PC-3 (cell line): Measurements from ENCODE around the gene OR2J3. TPM values are rescaled to one million over a fixed set of nuclear protein-coding genes. Genes with fewer than 3 reads are reported as not detected.
A peak's percentile ranks its signal among the peaks of the same experiment; 100 is the strongest.

Experiments
- ATAC-seq: fragments of 200-7000 bp; cut with Tn5 transposase; 2 replicates; pipeline ENCODE4 v1.9.1; 2020; ENCODE audit warnings: mild to moderate bottlenecking, moderate library complexity
- Bru-seq: library from RNA; stranded (reverse); fragments of 400-500 nt; gene quantifications from one replicate; lab custom pipeline; 2021; lab: Mats Ljungman, UMichigan
- BruChase-seq, 2 experiments: library from RNA; stranded (reverse); fragments of 400-500 nt; gene quantifications; one replicate each; lab custom pipeline; 2021; lab: Mats Ljungman, UMichigan
- BruUV-seq: library from RNA; stranded (reverse); fragments of 400-500 nt; replicated peaks from 2 replicates; lab custom pipeline; 2021; lab: Mats Ljungman, UMichigan
- CTCF ChIA-PET: fragments of 300-600 bp; sonication (Branson Sonifier 250); formaldehyde crosslinking; loops from one replicate; lab custom pipeline; 2022; ENCODE audit warnings: antibody characterized with exemption; lab: Charles Lee
- POLR2A ChIA-PET: fragments of 300-600 bp; sonication (Branson Sonifier 250); formaldehyde crosslinking; loops from one replicate; lab custom pipeline; 2022; ENCODE audit warnings: antibody characterized with exemption; ENCODE audit not compliant: unreplicated experiment; lab: Charles Lee
- DNase-seq: peaks from one replicate; pipeline ENCODE4 v3.0.0-alpha.2; 2015
- H2AFZ ChIP-seq: fragments of 300-600 bp; sonication (generic); 2 replicates; pipeline ENCODE4 v1.6.0; 2016; ENCODE audit warnings: antibody characterized with exemption, low read length
- H3F3A ChIP-seq: fragments of 300-600 bp; sonication (generic); one replicate; pipeline ENCODE4 v1.6.0; 2017; ENCODE audit warnings: antibody characterized with exemption, low read length, control low read depth, mild to moderate bottlenecking; ENCODE audit not compliant: unreplicated experiment
- H3K27ac ChIP-seq: fragments of 300-600 bp; sonication (generic); 2 replicates; pipeline ENCODE4 v1.5.1; 2016; ENCODE audit warnings: mild to moderate bottlenecking, low read length
- H3K27me3 ChIP-seq: fragments of 300-600 bp; sonication (generic); 2 replicates; pipeline ENCODE4 v1.6.1; 2016; ENCODE audit warnings: low read length, mixed read lengths
- H3K36me3 ChIP-seq: fragments of 300-600 bp; sonication (generic); 2 replicates; pipeline ENCODE4 v1.6.1; 2016; ENCODE audit warnings: low read depth, mixed run types, low read length, mixed read lengths
- H3K4me1 ChIP-seq: fragments of 300-600 bp; sonication (generic); 2 replicates; pipeline ENCODE4 v1.5.1; 2016; ENCODE audit warnings: low read length; ENCODE audit not compliant: insufficient read depth
- H3K4me2 ChIP-seq: fragments of 300-600 bp; sonication (generic); 2 replicates; pipeline ENCODE4 v1.6.0; 2016; ENCODE audit warnings: low read length
- H3K4me3 ChIP-seq: fragments of 300-600 bp; sonication (generic); 2 replicates; pipeline ENCODE4 v1.5.1; 2016; ENCODE audit warnings: mild to moderate bottlenecking, low read length, mixed read lengths
- H3K79me2 ChIP-seq: fragments of 300-600 bp; sonication (generic); 2 replicates; pipeline ENCODE4 v1.6.1; 2017; ENCODE audit warnings: low read length, mixed read lengths
- H3K9ac ChIP-seq: fragments of 300-600 bp; sonication (generic); 2 replicates; pipeline ENCODE4 v1.6.0; 2016; ENCODE audit warnings: mild to moderate bottlenecking, low read length
- H3K9me2 ChIP-seq: fragments of 300-600 bp; sonication (generic); replicated peaks from 2 replicates; pipeline ENCODE4 v1.6.1; 2016; ENCODE audit warnings: mixed run types, low read length, mixed read lengths
- H3K9me3 ChIP-seq: fragments of 300-600 bp; sonication (generic); 2 replicates; pipeline ENCODE4 v1.6.1; 2016; ENCODE audit warnings: low read length, mixed read lengths
- H4K20me1 ChIP-seq: fragments of 300-600 bp; sonication (generic); 2 replicates; pipeline ENCODE4 v1.6.1; 2016; ENCODE audit warnings: low read length, mixed read lengths
- CTCF ChIP-seq: fragments of 300-600 bp; sonication (generic); conservative IDR thresholded peaks from 2 replicates; pipeline ENCODE4 v1.5.1; 2017; ENCODE audit warnings: antibody characterized with exemption, low read depth, mild to moderate bottlenecking, low read length
- EZH2 ChIP-seq: fragments of 300-600 bp; sonication (generic); IDR thresholded peaks from one replicate; pipeline ENCODE4 v1.6.1; 2017; ENCODE audit warnings: antibody characterized with exemption, mild to moderate bottlenecking, low read length; ENCODE audit not compliant: unreplicated experiment
- EZH2phosphoT487 ChIP-seq: fragments of 300-600 bp; sonication (generic); IDR thresholded peaks from 2 replicates; pipeline ENCODE4 v1.6.1; 2018; ENCODE audit warnings: mild to moderate bottlenecking, antibody characterized with exemption, low read length, borderline replicate concordance
- intact Hi-C: fragments of 100-400 bp; cut with micrococcal nuclease; formaldehyde crosslinking; loops from 2 replicates; pipeline ENCODE4 v1.9.0; 2023
- long read RNA-seq: library from polyadenylated mRNA; unstranded; transcript quantifications from one replicate; pipeline ENCODE4 v2.0.0, GENCODE V29; 2021; ENCODE audit not compliant: unreplicated experiment
- total RNA-seq: library from RNA; depleted of rRNA; stranded (reverse); fragments of >200 nt; gene quantifications from 2 replicates; pipeline ENCODE4 v1.2.3, GENCODE V29; 2014; rRNA removed

Gene OR2J3
- total RNA-seq = 0.29 TPM in 1 of 2 replicates, not detected in the other
- Bru-seq, nascent RNA = not detected
- percentile 16 among the genes with signal in this experiment for BruChase-seq, experiment 1, labeled RNA remaining after a 6-hour chase
- BruChase-seq, experiment 2, labeled RNA remaining after a 2-hour chase = percentile 17 among the genes with signal in this experiment
- long read RNA-seq = 0 reads

GRCh38 chr6:29107758-29108157 lies at the start of gene OR2J3:
OR2J3 (plus strand) TSS chr6:29108058; CDS start chr6:29111891, 3,833 bp downstream.
- H3K9ac ChIP-seq = no peak within 1 kb of the TSS
- DNase-seq (no peak), ATAC-seq (no peak)
- TF ChIP-seq EZH2phosphoT487 (no peak), CTCF (no peak), EZH2 (no peak)
- no peak within 1 kb of the TSS for H3K4me3 ChIP-seq
- no peak within 1 kb of the TSS for H3K27ac ChIP-seq
- intact Hi-C loops = no loop called here
- H3K79me2 ChIP-seq = no peaks in the 10 kb centered on the region
- no peaks in the 10 kb centered on the region for H3K9me3 ChIP-seq
- no peaks in the 10 kb centered on the region for H3K36me3 ChIP-seq
- peaks cover 22% of the 10 kb centered on the region for H3K27me3 ChIP-seq
- no peaks in the 10 kb centered on the region for H3K9me2 ChIP-seq
- H4K20me1 ChIP-seq = no peaks in the 10 kb centered on the region
- no peaks in the 10 kb centered on the region for H3K4me1 ChIP-seq
- ChIA-PET CTCF (no interaction called here), POLR2A (no interaction called here)
- no peak within 1 kb of the TSS for H3K4me2 ChIP-seq
- no peak within 1 kb of the TSS for H2AFZ ChIP-seq
- H3F3A ChIP-seq = no peaks in the 10 kb centered on the region
- BruUV-seq = no TSS peak

- peak; percentile 70 for DNase-seq
- no peaks in the 10 kb centered on the region for H3K4me1 ChIP-seq
- no peak overlapping the region for H3K4me3 ChIP-seq
- H3K9me2 ChIP-seq = no peaks in the 10 kb centered on the region
- intact Hi-C loops = no loop called here
- H2AFZ ChIP-seq = no peak overlapping the region
- H3K79me2 ChIP-seq = no peaks in the 10 kb centered on the region
- no peaks in the 10 kb centered on the region for H3K9me3 ChIP-seq
- BruUV-seq = no TSS peak
- no peak overlapping the region for H3K9ac ChIP-seq
- H3K27me3 ChIP-seq = peaks cover 23% of the 10 kb centered on the region; the same call in 1 of the 2 replicates
- H3F3A ChIP-seq = no peaks in the 10 kb centered on the region
- H3K4me2 ChIP-seq = no peak overlapping the region
- CTCF ChIA-PET = no interaction called here
- POLR2A ChIA-PET = no interaction called here
- H3K27ac ChIP-seq = no peak overlapping the region
- no peaks in the 10 kb centered on the region for H4K20me1 ChIP-seq
- ATAC-seq = peak; percentile 82
- H3K36me3 ChIP-seq = no peaks in the 10 kb centered on the region
- peak; percentile 85 for TF ChIP-seq CTCF
- no peak for TF ChIP-seq EZH2
These were observed 35.8 kb upstream of the OR2J3 start for GRCh38 chr6:29071831-29072723.

- H3K9me3 ChIP-seq = no peaks in the 10 kb centered on the region
- ATAC-seq (no peak), DNase-seq (no peak)
- H3K9ac ChIP-seq = no peak overlapping the region
- intact Hi-C loops = no loop called here
- TF ChIP-seq CTCF (no peak), EZH2 (no peak), EZH2phosphoT487 (no peak)
- H3K27ac ChIP-seq = no peak overlapping the region
- no peak overlapping the region for H3K4me3 ChIP-seq
- no peaks in the 10 kb centered on the region for H3K9me2 ChIP-seq
- H4K20me1 ChIP-seq = no peaks in the 10 kb centered on the region
- H3K79me2 ChIP-seq = no peaks in the 10 kb centered on the region
- H3K4me1 ChIP-seq = no peaks in the 10 kb centered on the region
- no peak overlapping the region for H3K4me2 ChIP-seq
- no peaks in the 10 kb centered on the region for H3F3A ChIP-seq
- no peak overlapping the region for H2AFZ ChIP-seq
- no TSS peak for BruUV-seq
- H3K27me3 ChIP-seq = peaks cover 32% of the 10 kb centered on the region
- POLR2A ChIA-PET = no interaction called here
- no peaks in the 10 kb centered on the region for H3K36me3 ChIP-seq
- CTCF ChIA-PET = no interaction called here
These were observed 28.7 kb upstream of the OR2J3 start for GRCh38 chr6:29079203-29079602.
